Skin epidermis (tissue), 12 donors: ENCODE measurements around the gene SPON1.
"Not testable (repeated sequence)": the region's sequence is repeated elsewhere in the genome, so short reads cannot be mapped to it uniquely, and the experiment has no call there.

ENCODE experiments used
- H3K27ac ChIP-seq, 21 experiments: fragments of 200-600 bp; sonication (generic) in 11 of 21; one replicate each; pipeline ENCODE4 v1.5.0; 2020; ENCODE audit warnings: mild to moderate bottlenecking in 3 of 21, inconsistent platforms in 2 of 21, moderate library complexity in 2 of 21
- H3K4me3 ChIP-seq, 7 experiments: fragments of 200-600 bp; sonication (generic) in 2 of 7; one replicate each; pipeline ENCODE4 v1.5.0; 2020; ENCODE audit warnings: inconsistent platforms in 2 of 7, mild to moderate bottlenecking in 2 of 7, moderate library complexity in 1 of 7

SPON1 gene

GRCh38 chr11:14026961-14027360 lies 64.4 kb downstream of the SPON1 start:
- H3K27ac ChIP-seq, result no peak overlapping the region
- H3K4me3 ChIP-seq, result no peak overlapping the region

DNA sequence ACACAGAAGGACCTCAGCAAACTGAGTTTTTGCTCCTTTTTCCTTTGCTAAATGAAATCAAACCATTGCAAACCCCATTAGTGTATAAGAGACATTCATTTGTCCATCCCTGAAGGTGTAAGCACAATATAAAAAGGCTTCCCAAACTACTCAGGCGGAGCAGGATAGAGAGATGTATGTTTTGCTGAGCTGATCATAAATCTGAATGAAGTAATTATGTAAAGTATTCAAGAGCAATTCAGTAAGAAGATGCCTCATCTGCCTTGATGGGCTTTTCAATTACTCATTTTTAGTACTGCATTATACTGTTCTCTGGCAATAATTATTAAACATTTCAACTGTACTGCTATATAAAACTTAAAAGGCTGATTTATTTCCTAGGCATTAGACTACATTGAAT lies 65.0 kb downstream of the SPON1 start:
- Histone ChIP-seq H3K4me3 (no peak overlapping the region), H3K27ac (no peak overlapping the region)

- no peak overlapping the region for H3K4me3 ChIP-seq
- H3K27ac ChIP-seq, result peak overlapping the region in 1 of 21 experiments; percentile 39
Observed at GRCh38 chr11:14029440-14029839, 66.9 kb downstream of the SPON1 start.

GRCh38 chr11:14029971-14030920 lies 67.7 kb downstream of the SPON1 start:
- Histone ChIP-seq H3K4me3 (no peak overlapping the region), H3K27ac (peak overlapping the region in 1 of 21 experiments; percentile 39)

DNA sequence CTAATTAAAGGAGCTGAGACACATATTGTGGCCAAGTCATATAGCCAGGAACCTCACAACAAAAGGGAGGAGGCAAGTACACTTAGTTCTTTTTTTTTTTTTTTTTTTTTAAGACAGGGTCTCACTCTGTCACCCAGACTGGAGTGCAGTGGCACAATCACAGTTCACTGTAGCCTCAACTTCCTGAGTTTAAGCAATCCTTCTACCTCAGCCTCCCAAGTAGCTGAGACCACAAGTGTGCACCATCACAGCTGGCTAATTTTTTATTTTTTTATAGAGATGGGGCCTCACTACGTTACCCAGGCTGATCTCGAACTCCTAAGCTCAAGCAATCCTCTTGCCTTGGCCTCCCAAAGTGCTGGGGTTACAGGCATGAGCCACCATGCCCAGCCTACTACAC lies 73.0 kb downstream of the SPON1 start:
- H3K27ac ChIP-seq, H3K4me3 ChIP-seq: not testable (repeated sequence)

DNA sequence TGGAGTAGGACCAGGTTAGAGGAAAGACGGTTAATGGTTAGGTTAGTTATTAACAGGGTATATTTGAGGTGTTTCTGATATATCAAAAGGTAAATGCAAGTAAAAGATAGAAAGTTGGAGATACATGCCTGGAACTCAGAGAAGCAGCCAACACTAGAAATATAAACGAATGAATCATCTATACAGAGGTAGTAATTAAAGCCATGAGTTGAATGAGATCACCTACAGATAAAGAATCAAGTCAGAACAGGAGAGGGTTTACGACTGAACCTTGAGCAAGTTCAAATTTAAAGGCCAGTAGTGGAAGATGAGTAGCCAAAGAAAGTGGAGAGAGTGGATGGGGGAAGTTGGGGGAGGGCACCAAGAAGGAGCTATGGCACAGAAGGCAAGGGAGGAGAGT lies 73.9 kb downstream of the SPON1 start:
- Histone ChIP-seq H3K4me3 (no peak overlapping the region), H3K27ac (no peak overlapping the region)

DNA sequence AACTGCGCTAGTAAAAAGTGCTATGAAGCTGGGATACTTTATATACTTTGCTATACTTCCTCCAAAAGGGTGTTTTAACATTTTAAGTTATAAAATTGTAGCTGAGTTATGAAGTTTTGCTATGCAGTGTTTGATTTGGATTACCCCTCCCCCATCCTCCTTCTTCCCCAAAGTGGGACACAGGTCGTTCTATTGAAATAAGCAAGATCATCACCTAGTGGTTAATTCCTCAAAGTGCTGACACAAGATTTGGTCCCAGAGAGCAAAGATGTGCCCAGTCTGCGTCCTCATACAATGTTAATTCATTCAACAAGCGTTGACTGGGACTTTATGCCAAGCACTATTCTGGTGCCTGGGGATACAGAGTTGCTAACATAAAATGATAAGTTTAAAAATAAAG lies 78.5 kb downstream of the SPON1 start:
- no peak overlapping the region for H3K4me3 ChIP-seq
- H3K27ac ChIP-seq, result no peak overlapping the region

- no peak overlapping the region for H3K4me3 ChIP-seq
- no peak overlapping the region for H3K27ac ChIP-seq
Observed at GRCh38 chr11:14041565-14041964, 79.0 kb downstream of the SPON1 start.

DNA sequence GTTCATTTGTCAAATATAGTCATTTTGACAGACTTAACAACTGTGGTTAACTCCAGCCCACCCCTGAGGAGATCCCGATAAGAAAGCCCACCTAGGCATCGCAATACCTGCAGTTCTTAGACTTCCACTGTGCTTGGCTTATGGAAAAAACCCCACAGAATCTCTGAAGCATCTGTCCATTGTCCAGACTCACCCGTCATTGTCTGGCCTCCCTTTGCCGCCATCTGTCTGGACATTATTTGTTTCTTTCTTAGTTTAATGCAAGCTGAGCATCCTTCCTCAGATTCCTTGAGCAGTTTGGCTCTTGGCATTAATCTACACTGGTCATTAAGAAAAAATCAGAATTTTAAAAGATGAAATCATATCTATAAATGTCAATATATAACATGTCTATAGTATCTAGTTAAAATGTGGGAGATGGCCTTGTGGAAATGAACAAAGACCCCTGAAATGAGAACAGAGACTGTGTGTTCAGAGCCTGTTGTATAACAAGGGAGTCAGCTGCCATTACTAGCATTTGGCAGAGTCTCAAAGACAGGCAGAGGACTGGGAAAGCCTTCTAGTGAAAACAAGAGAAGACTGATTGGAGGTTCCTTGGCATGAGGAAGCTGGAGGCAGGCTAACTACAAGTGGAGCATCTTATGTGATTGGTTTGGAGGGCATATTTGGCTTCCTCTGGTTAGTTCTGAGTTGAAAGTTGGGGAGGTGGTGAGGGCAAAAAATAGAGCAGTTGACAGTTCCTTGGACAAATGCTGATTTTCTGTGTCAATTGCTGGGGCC lies 80.4 kb downstream of the SPON1 start:
- Histone ChIP-seq H3K4me3 (no peak overlapping the region), H3K27ac (no peak overlapping the region)

GRCh38 chr11:14044916-14045315 lies 82.4 kb downstream of the SPON1 start:
- Histone ChIP-seq H3K27ac (no peak overlapping the region), H3K4me3 (no peak overlapping the region)

DNA sequence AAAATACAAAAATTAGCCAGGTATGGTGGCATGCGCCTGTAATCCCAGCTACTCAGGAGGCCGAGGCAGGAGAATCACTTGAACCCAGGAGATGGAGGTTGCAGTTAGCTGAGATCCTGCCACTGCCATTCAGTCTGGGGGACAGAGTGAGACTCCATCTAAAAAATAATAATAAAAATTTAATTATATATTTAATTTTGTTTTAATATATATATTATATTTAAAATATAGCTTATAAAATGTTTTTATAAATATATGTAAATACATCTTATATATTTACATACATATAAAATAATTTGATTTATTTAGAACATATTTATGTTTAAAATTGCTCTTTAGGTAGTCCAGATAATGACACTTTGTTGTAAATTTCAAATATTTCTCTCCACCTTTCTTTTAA lies 82.9 kb downstream of the SPON1 start:
- Histone ChIP-seq H3K27ac (no peak overlapping the region), H3K4me3 (no peak overlapping the region)

GRCh38 chr11:14052198-14052597 lies 89.7 kb downstream of the SPON1 start:
- Histone ChIP-seq H3K27ac (no peak overlapping the region), H3K4me3 (no peak overlapping the region)

- Histone ChIP-seq H3K4me3 (no peak overlapping the region), H3K27ac (peak overlapping the region in 4 of 21 experiments; percentile 1 to 67 (median 50))
Observed at GRCh38 chr11:14054116-14055107, 91.9 kb downstream of the SPON1 start.

DNA sequence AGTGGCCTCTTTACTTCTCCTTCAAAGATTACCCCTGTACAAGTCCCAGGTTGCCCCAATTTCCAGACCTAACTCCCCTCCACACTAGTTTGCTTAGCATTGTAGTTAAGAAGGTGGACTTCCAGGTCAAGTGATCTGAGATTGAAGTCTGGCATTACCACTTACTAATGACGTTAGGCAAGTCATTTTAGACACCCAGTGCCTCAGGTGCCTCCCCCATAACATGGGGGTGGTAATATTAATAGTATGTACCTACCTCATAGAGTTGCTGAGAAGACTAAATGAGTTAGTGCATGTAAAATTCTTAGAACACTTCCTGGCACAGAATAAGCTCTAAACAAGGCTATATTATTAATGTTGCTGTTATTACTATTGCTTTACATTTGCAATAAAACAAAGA lies 93.4 kb downstream of the SPON1 start:
- no peak overlapping the region for H3K27ac ChIP-seq
- no peak overlapping the region for H3K4me3 ChIP-seq

- Histone ChIP-seq H3K4me3 (no peak overlapping the region), H3K27ac (no peak overlapping the region)
Observed at GRCh38 chr11:14058061-14058460, 95.5 kb downstream of the SPON1 start.

- Histone ChIP-seq H3K27ac (no peak overlapping the region), H3K4me3 (no peak overlapping the region)
Observed at GRCh38 chr11:14059491-14059890, 97.0 kb downstream of the SPON1 start.

DNA sequence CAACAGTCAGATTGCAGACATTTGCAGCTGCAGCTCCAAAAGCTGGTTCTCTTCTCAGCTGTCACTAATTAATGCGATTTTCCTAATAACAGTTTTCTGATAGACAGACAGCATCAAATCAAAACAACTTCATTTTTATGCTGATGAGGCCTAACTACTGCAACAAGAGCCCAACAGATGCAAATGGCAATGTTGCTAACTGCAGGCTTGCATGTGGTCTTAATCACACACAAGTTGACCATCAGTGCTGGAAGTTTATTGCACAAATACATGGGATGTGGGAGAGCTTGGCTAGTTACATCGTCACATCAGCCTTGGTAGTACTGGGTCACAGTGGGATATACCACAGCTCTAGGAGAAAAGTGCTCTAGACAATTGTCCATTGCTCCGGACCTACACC lies 99.2 kb downstream of the SPON1 start:
- no peak overlapping the region for H3K27ac ChIP-seq
- no peak overlapping the region for H3K4me3 ChIP-seq

DNA sequence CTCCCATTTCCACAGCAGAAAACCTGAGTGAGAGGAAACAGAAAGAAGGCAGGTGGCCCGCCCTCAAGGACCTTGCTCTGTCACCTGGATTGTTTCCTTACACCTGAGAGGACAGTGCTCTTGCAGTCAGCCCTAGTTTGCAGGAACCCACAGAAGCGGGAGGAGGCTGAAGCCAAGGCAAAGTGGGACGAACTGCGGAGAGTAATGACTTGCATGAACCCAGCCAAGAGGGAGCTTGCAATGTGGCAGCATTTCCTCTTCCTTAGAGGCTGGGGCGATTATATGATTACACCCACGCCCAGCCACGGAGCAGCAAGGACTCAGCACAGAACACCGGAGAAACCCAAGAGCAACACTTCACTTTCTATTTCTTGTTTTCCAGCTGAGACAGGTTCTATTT lies 102.6 kb downstream of the SPON1 start:
- H3K27ac ChIP-seq, result no peak overlapping the region
- H3K4me3 ChIP-seq, result no peak overlapping the region

DNA sequence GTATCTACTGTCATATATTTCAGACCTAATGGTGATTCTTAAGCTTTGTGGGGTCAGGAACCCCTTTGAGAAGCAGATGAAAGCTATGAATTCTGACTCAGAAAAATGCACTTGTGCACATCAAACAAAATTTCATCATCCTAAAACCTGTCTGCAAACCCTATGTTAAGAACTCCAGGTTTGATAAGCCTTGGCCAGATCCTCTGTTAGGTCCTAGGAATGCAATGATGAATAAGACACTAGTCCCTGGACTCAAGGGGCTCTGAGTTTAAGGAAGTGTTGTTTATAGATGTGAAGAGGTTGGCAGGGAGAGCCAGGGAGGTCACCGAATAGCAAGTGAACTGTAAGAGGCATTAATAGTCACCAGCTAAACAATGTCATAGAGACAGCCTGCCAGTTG lies 103.2 kb downstream of the SPON1 start:
- no peak overlapping the region for H3K27ac ChIP-seq
- no peak overlapping the region for H3K4me3 ChIP-seq

DNA sequence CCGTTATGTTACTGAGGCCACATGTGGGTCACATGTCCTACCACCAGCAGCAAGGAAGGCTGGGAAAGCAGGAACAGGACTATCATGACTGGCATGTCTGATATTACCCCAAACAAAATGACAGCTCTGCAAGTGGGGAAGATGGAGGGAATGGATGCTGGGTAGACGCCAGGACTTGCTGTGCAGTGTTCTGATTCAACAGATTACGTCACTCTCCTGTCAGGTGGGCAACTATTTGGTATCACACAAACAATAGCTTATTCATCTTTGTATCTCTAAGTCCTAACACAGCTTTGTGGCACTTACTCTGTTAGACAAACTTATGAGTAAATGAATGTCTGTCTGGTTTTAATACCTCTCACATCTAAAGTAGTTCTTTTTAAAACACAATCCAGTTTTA lies 105.2 kb downstream of the SPON1 start:
- no peak overlapping the region for H3K4me3 ChIP-seq
- H3K27ac ChIP-seq, result no peak overlapping the region
